Activated CD4-positive, alpha-beta T cell treated with anti-CD3 and anti-CD28 coated beads, Interleukin-2, Interleukin-4, amounts not matched to agents 100 ng/mL and 50 ng/mL, durations not matched to agents 16 hours and 8 hours (primary cell): ENCODE results near the gene FXYD6.
A peak's percentile ranks its signal among the peaks of the same experiment; 100 is the strongest.

ENCODE experiments used
- DNase-seq: peaks from one replicate; pipeline ENCODE4 v3.0.0-alpha.2; 2020; ENCODE audit warnings: low spot score

Gene FXYD6

GRCh38 chr11:117828611-117829368, 47.7 kb downstream of the FXYD6 start:
- peak; percentile 68 for DNase-seq

DNA sequence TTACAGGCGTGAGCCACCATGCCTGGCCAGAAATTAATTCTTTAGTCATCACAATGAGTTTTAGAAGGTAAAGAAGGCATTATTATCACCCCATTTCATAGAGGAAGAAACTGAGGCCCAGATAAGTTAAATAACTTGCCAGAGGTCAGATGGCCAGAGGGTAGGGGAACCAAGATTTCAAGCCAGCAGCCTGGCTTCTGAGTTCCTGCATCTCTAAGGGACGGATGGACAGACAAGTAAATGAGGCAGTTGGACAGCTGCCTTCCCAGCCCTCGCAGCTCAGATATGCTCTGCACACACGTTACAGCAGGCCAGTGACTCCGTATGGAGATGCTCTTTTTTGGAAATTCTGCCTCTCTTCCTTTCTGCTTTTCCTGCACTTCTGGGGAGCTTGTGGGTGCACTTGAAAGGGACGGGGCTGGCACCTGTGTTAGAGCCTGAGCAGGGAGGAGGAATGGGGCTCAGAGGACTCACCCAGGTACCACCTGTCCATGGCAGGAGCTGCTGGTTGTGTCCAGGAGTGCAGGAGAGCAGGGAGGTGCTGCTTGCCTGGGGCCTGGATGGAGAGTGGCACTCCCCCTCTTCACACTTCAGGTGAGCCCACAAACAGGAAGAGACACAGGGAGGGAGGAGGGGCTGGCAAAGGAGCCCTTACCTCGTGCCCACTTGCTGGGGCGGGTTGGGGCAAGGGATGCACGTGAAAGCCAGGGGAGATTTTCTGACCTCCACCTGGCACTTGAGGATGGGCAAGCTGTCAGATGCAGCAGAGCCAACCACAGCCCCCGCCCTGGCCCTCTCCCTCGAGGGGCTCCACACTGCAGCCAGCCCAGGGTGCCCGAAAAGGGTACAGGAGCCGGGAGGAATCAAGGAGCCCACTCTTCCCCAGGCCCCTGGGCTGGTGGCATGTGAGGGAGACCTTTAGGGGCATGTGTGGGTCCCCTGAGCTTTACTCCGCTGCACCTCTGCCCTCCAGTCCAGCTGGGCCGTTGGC, 48.6 kb downstream of the FXYD6 start:
- DNase-seq: no peak

- DNase-seq: no peak
These were observed 49.6 kb downstream of the FXYD6 start for GRCh38 chr11:117826832-117827231.

GRCh38 chr11:117826190-117826570, 50.3 kb downstream of the FXYD6 start:
- DNase-seq: no peak

DNA sequence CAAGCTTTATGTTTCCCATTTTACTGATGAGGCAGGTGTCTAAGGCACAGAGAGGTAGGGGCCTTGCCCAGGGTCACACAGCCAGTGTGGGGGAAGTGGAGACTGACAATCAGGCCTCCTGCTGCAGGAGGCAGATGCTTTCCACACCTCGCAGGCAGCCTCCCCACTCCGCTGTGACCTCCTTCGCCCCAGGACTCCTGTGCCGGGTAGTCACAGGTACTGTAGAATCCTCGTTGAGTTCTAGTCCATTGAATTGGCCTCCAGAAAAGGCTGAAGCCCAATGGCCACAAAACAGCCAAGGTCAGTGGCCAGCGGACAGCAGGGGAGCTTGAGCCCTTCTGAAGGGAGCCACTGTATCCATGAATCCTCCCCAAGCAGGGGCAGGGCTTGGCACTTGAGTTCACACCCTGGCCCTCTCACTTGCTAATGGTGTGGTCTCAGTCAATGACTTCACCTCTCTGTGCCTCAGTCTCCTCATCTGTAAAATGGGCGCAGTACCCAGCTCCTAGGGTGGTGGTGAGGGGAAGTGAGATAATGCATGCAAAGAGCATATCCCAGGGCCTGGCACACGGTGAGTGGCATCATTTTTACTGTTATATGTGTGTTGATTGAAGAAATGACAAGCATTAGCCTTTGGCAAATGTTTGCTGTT, 50.8 kb downstream of the FXYD6 start:
- DNase-seq: no peak

DNA sequence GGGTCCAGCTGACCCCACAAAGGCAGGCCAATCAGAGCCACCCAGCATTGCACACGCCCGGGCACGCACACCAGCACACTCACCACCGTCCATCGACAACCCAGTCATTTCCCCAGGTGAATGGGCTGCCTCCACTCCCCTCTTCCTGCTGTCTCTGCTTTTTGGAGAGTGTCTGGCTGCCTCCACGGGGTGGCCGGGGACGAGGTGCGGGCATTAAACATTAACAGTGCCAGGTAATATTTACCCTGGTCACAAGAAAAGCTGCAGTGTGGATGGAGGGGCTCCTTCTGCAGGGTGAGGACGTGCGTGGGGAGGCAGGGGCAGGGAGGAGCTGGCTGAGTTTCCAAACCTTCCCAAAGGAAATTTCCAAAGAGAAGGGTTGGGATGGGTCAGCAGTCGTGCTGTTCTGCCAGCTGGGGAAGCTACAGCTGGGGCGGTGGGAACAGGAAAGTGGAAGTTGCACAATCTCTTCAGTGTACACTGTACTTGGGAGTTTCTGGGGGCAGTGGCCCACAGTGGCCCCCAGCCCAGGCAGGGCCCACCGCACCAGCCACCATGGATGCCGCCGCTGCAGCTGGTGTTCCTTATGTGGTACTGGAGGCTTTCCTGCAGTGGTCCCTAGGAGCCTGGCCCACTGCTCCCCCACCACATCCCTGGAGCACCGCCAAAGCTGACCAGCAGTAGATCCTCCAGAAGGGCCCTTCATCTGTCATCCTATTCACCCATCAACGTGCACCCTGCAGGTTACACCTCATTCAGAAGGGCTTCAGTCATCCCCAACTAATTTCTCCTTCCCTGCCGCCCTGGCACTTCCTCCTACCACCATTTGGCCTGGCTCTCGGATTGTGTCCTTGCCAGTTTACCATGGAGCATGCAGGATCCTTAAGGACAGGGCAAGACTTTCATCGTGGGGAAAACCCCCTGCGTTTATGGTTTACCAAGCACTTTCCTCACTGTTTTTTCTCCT, 51.6 kb downstream of the FXYD6 start, which contains the start of gene FXYD2:
FXYD2 (minus strand) TSS at position 174 of the 967 bp plus-strand sequence; CDS start at position 108, 66 bp downstream.
- DNase-seq: no peak

GRCh38 chr11:117823946-117824420, 52.5 kb downstream of the FXYD6 start:
- no peak for DNase-seq

DNA sequence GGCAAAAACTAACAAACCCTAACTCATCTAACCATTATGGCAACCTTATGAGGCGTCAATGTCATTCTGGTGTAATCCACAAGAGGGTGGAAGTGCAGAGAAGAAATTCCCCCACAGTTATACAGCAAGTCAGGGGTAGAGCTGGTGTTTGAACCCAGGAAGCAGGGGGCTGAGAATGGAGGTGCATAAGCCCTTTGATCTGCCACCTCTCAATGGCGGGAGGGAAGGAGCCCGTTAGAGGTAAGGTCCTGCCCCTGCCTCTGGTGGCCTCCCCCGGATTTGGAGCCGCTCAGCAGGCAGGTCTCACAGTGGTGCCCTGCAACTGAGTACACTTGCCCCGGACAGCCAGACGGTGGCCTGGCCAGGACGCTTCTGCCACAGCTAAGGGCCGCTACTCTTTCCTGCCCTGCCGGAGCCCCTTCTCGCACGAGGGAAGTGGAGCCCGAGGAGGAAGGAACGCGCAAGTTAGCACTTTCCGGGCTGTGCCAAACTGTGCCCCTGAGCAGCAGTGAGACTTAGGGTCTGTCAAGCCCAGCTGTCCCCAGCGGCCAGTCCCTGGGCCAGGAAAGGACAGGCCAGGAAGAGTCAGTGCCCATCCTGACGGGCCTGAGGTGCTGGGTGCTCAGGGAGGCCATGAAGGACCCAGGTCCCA, 53.0 kb downstream of the FXYD6 start:
- peak; percentile 33 for DNase-seq

DNA sequence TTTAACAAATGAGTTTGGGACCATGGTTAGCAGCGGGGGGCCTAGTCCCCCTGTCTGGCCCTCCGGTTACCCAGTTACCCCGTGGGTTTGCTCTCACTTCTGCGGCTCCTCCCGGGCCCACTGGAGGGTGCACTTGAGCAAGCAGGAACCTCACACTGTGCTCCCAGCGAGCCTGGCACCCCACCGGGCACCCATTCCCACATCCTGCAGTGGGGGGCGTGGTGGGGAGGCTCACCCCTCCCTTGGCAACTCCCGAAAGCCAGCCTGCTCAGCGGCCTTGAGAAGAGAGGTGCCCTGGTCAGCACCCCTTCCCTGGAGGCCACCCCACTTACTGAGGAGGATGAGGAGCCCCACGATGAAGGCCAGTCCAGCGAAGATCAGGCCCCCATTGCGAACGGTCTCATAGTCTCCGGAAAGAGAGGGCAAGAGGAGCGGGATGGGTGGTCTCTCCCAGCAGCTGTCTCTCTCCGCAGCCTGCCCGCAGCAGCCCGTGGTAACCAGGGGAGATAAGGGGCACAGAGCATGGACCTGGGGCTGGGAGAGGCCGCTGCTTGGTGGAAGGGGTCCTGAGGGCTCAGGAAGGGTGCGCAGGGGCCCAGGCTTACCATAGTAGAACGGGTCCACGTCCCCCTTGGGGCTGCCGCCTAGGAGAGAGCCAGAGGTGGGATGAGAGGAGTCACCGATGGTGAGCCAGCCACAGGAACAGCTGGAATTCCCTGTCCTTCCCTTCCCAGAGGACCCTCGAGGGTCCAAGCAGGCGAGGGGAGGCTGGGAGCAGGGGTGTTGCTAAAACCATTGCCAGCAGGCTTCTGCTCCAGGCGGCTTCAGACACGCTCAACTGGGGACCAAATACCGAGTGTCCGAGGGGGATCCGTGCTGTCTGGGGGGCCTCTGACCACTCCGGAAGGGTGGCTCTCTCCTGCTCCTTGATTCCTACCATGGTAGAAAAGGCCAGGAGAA, 54.1 kb downstream of the FXYD6 start:
- peak; percentile 47 for DNase-seq

DNA sequence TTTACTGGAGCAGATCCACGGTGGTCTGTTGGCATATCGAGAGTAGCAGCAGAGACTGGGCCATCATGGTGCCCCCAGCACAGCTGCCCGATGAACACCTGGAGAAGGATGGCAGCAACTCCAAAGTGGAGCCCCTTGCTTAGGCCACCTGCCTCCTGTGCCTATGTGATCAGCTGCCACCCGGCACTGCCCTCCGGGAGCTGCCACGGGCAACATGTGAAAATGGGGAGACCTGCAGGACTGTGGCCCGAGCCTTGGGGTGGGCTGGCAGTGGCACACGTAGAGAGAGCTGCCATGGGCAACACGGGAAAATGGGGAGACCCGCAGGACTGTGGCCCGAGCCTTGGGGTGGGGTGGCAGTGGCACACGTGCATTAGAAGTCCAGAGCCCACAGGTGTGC, 55.0 kb downstream of the FXYD6 start:
- DNase-seq: no peak

DNA sequence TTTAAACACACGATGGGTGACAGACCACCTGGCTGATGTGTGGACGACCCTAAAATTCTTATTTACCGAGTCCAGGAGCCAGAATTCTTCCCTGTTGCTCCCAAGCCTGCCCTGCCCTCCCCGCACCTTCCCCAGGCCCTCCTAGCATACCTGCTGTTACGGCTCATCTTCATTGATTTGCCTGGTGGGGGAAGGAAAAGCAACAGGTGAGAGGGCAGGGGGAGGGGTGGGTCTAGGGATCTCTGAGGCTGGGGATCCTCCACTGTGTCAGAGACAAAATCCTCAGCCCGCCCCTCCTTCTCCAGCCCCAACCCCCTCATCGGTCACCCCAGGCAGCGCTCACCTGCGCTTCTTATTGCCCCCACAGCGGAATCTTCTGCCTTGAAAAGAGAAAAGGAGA, 55.9 kb downstream of the FXYD6 start:
- no peak for DNase-seq

DNA sequence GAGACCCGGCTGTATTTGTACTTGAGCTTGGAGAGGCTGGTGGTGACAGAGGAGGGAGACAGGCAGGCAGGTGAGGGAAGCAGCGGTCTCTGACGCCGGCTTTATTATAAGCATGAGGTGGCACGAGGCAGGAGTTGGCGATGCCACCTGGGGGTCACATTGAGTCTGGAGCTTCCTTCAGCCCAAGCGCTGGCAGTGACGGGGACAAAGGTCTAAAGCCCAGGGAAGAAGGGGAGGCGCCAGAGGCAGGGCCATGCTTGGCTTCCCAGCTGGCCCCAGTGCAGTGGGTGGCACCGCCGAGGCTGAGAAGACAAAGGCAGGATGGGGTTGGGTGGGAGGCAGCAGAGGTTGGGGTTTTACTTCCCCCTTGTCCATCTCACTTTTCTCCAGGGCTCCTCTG, 56.4 kb downstream of the FXYD6 start:
- DNase-seq: no peak

- DNase-seq: no peak
These were observed 57.1 kb downstream of the FXYD6 start for GRCh38 chr11:117819096-117820040.

DNA sequence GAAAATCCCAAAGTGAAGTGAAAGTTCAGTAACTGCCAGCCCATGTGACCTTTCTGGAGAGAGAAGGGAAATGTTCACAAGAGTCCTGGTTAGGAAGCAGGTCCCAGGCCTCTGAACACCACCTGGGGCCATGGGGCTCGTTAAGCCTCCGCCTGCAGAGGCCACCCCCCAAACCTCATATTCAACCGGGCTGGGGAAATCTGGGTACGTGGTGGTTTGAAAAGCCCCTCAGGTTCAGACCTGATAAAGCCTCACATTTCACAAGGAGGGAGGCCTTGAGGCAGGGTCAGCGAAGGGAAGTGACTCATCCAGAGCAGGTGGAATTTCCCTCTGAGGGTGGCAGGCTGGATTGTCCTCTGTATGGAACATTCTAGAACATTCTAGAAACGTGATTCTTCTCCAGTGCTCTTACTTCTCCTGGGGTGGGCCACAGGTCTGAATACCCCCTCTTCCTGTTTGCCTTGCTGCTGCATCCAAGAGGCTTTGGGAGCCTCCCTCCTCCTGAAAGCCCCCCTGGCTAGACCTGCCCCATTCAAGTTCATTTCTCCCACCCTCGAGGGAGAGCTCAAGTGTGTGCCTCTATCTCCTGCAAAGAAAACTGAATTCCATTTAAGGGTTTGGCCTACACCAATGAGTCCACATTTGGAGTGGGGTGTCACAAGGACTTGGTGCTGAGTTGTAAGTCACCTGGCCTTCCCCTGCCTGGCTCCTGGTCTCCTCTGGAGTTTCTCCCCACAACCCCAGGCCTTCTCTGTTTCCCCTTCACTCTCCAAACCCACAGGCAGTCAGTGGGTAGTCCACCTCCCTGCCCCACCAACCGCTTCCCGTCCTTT, 58.2 kb downstream of the FXYD6 start:
- DNase-seq: peak; percentile 63

GRCh38 chr11:117817368-117818040, 59.0 kb downstream of the FXYD6 start:
- DNase-seq: peak; percentile 89

DNA sequence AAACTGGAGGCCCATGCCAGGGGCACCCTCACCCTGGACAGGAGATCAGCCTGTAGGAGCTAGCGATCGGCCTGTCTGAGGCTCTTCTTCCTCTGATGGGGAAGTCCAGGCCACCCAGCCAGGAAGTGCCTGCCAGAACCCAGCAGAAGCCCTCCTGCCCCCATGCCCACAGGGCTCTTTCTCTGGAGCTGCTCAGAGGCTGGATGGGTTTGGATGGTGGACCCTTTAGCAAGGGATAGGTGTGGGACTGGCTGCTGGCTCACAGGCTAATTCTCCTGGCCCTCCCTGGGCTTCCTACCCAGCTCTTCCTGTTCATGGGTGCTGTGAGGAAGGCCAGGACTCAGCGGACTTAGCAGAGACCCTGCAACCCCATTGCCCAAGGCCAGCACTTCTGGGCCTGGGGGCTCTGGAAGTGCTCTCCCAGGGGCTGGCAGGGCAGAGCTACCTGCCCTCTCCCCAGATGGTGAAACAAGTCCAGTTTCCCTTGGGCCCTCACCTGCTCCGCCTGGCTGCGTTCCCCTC, 59.6 kb downstream of the FXYD6 start:
- no peak for DNase-seq
